IMR-90 (cell line): Measurements from ENCODE around the gene AFAP1L1. TPM values are rescaled to one million over a fixed set of nuclear protein-coding genes. Genes with fewer than 3 reads are reported as not detected.

ENCODE experiments used
- ATAC-seq: fragments of 200-7000 bp; cut with Tn5 transposase; 2 replicates; pipeline ENCODE4 v1.9.1; 2020; ENCODE audit warnings: low read depth, mild to moderate bottlenecking, moderate library complexity
- BruUV-seq: library from RNA; stranded (reverse); fragments of 400-500 nt; replicated peaks from 2 replicates; lab custom pipeline; 2021; lab: Mats Ljungman, UMichigan
- CTCF ChIA-PET: fragments of 300-600 bp; formaldehyde crosslinking; extraction: SDS; loops from one replicate; lab custom pipeline; 2021; ENCODE audit warnings: antibody characterized with exemption; lab: Yijun Ruan, JAX
- POLR2A ChIA-PET: fragments of 300-600 bp; sonication (Branson Sonifier 250); formaldehyde crosslinking; loops from one replicate; lab custom pipeline; 2022; ENCODE audit warnings: antibody characterized with exemption; ENCODE audit not compliant: unreplicated experiment; lab: Charles Lee
- DNase-seq: peaks from one replicate; pipeline ENCODE4 v3.0.0; 2013
- H2AFZ ChIP-seq: replicated peaks from 2 replicates; pipeline ENCODE3; 2013; ENCODE audit warnings: low read length, mild to moderate bottlenecking; ENCODE audit not compliant: poor library complexity
- H2AK5ac ChIP-seq: 2 replicates; pipeline ENCODE4 v1.6.1; 2013; ENCODE audit warnings: low read depth, low read length, inconsistent platforms
- H2AK9ac ChIP-seq: replicated peaks from 2 replicates; pipeline ENCODE3; 2013; ENCODE audit warnings: mild to moderate bottlenecking, low read depth, low read length, moderate library complexity; ENCODE audit not compliant: poor library complexity
- H2BK120ac ChIP-seq: 2 replicates; pipeline ENCODE4 v1.6.1; 2013; ENCODE audit warnings: low read depth, low read length, inconsistent platforms
- H2BK15ac ChIP-seq: 3 replicates; pipeline ENCODE4 v1.6.1; 2013; ENCODE audit warnings: low read depth, low read length, inconsistent platforms
- H2BK20ac ChIP-seq: 2 replicates; pipeline ENCODE4 v1.6.1; 2013; ENCODE audit warnings: low read depth, mild to moderate bottlenecking, inconsistent platforms, low read length, moderate library complexity
- H2BK5ac ChIP-seq: 2 replicates; pipeline ENCODE4 v1.6.1; 2013; ENCODE audit warnings: mild to moderate bottlenecking, low read depth, low read length, inconsistent platforms; ENCODE audit not compliant: poor library complexity, severe bottlenecking
- H3K14ac ChIP-seq: replicated peaks from 2 replicates; pipeline ENCODE4 v1.6.1; 2013; ENCODE audit warnings: low read depth, low read length, inconsistent platforms
- H3K18ac ChIP-seq: 2 replicates; pipeline ENCODE4 v1.6.1; 2013; ENCODE audit warnings: low read depth, low read length, control low read depth
- H3K23ac ChIP-seq: 2 replicates; pipeline ENCODE4 v1.6.1; 2013; ENCODE audit warnings: low read depth, low read length, inconsistent platforms
- H3K27ac ChIP-seq: 2 replicates; pipeline ENCODE4 v1.5.1; 2013; ENCODE audit warnings: mild to moderate bottlenecking, control low read depth, low read length; ENCODE audit not compliant: insufficient read depth
- H3K27me3 ChIP-seq: 2 replicates; pipeline ENCODE4 v1.6.1; 2013; ENCODE audit warnings: low read length; ENCODE audit not compliant: control insufficient read depth, insufficient read depth
- H3K36me3 ChIP-seq: 2 replicates; pipeline ENCODE4 v1.6.1; 2013; ENCODE audit warnings: low read length, mixed read lengths; ENCODE audit not compliant: control insufficient read depth, insufficient read depth
- H3K4ac ChIP-seq: 2 replicates; pipeline ENCODE4 v1.6.1; 2013; ENCODE audit warnings: low read depth, low read length, inconsistent platforms
- H3K4me1 ChIP-seq: 2 replicates; pipeline ENCODE4 v1.6.1; 2013; ENCODE audit warnings: low read length, mixed read lengths; ENCODE audit not compliant: control insufficient read depth, insufficient read depth
- H3K4me2 ChIP-seq: 2 replicates; pipeline ENCODE4 v1.6.1; 2013; ENCODE audit warnings: low read depth, mild to moderate bottlenecking, control low read depth, low read length, moderate library complexity
- H3K4me3 ChIP-seq: 2 replicates; pipeline ENCODE4 v1.5.1; 2013; ENCODE audit warnings: low read depth, mild to moderate bottlenecking, control low read depth, low read length, moderate library complexity; ENCODE audit not compliant: insufficient read depth
- H3K56ac ChIP-seq: 2 replicates; pipeline ENCODE4 v1.6.1; 2013; ENCODE audit warnings: low read length, inconsistent platforms; ENCODE audit not compliant: insufficient read depth; ENCODE audit errors: extremely low read depth
- H3K79me1 ChIP-seq, 2 experiments: 2 replicates each; pipeline ENCODE4 v1.6.1; 2013; ENCODE audit warnings: low read length in 2 of 2, inconsistent platforms in 1 of 2, low read depth in 1 of 2
- H3K9ac ChIP-seq: 2 replicates; pipeline ENCODE4 v1.6.1; 2013; ENCODE audit warnings: low read depth, low read length, control low read depth
- H3K9me1 ChIP-seq: 2 replicates; pipeline ENCODE4 v1.6.1; 2013; ENCODE audit warnings: low read length, inconsistent platforms; ENCODE audit not compliant: insufficient read depth
- H3K9me3 ChIP-seq: 2 replicates; pipeline ENCODE4 v1.6.1; 2013; ENCODE audit warnings: low read length; ENCODE audit not compliant: control insufficient read depth, insufficient read depth
- H4K20me1 ChIP-seq: 2 replicates; pipeline ENCODE4 v1.6.1; 2013; ENCODE audit warnings: low read length, inconsistent platforms; ENCODE audit not compliant: insufficient read depth
- H4K5ac ChIP-seq: 2 replicates; pipeline ENCODE4 v1.6.1; 2013; ENCODE audit warnings: mild to moderate bottlenecking, low read depth, low read length, control low read depth
- H4K8ac ChIP-seq, 2 experiments: 2 replicates each; pipeline ENCODE4 v1.6.1; 2013; ENCODE audit warnings: low read depth in 2 of 2, low read length in 2 of 2, control low read depth in 1 of 2, inconsistent platforms in 1 of 2
- H4K91ac ChIP-seq: 2 replicates; pipeline ENCODE4 v1.6.1; 2013; ENCODE audit warnings: low read depth, low read length, inconsistent platforms; ENCODE audit not compliant: insufficient read depth
- BHLHE40 ChIP-seq: fragments of 150-350 bp; IDR thresholded peaks from 2 replicates; pipeline ENCODE4 v1.6.1; 2016; ENCODE audit warnings: mild to moderate bottlenecking, low read depth, low read length
- CEBPB ChIP-seq: IDR thresholded peaks from 2 replicates; pipeline ENCODE4 v1.6.1; 2012; ENCODE audit warnings: low read depth, low read length, improper control_type of control experiment
- CHD1 ChIP-seq: IDR thresholded peaks from 2 replicates; pipeline ENCODE4 v1.6.1; 2012; ENCODE audit warnings: low read depth, low read length, improper control_type of control experiment
- CTCF ChIP-seq: conservative IDR thresholded peaks from 2 replicates; pipeline ENCODE4 v1.5.1; 2012; ENCODE audit warnings: mild to moderate bottlenecking, low read depth, low read length, improper control_type of control experiment
- ELK1 ChIP-seq: fragments of 150-350 bp; IDR thresholded peaks from 2 replicates; pipeline ENCODE4 v1.6.1; 2016; ENCODE audit warnings: low read depth, mild to moderate bottlenecking, low read length, moderate library complexity, borderline replicate concordance
- FOS ChIP-seq: fragments of 150-350 bp; IDR thresholded peaks from 2 replicates; pipeline ENCODE4 v1.6.1; 2016; ENCODE audit warnings: low read depth, low read length
- MAFK ChIP-seq: IDR thresholded peaks from 2 replicates; pipeline ENCODE4 v1.6.1; 2012; ENCODE audit warnings: low read depth, low read length, improper control_type of control experiment
- MAZ ChIP-seq: IDR thresholded peaks from 2 replicates; pipeline ENCODE4 v1.6.1; 2012; ENCODE audit warnings: low read depth, mild to moderate bottlenecking, low read length, improper control_type of control experiment, moderate library complexity, borderline replicate concordance
- MXI1 ChIP-seq: IDR thresholded peaks from 2 replicates; pipeline ENCODE4 v1.6.1; 2012; ENCODE audit warnings: low read depth, mild to moderate bottlenecking, low read length, moderate library complexity, borderline replicate concordance
- NFE2L2 ChIP-seq: fragments of 150-350 bp; IDR thresholded peaks from 2 replicates; pipeline ENCODE4 v1.6.1; 2016; ENCODE audit warnings: low read depth, mild to moderate bottlenecking, low read length
- POLR2A ChIP-seq: IDR thresholded peaks from 2 replicates; pipeline ENCODE4 v1.6.1; 2012; ENCODE audit warnings: mild to moderate bottlenecking, low read depth, low read length
- RAD21 ChIP-seq: IDR thresholded peaks from 2 replicates; pipeline ENCODE4 v1.6.1; 2012; ENCODE audit warnings: low read length, improper control_type of control experiment
- RCOR1 ChIP-seq: IDR thresholded peaks from 2 replicates; pipeline ENCODE4 v1.6.1; 2012; ENCODE audit warnings: mild to moderate bottlenecking, low read length, improper control_type of control experiment; ENCODE audit not compliant: insufficient replicate concordance
- RFX5 ChIP-seq: IDR thresholded peaks from 2 replicates; pipeline ENCODE4 v1.8.0; 2012; ENCODE audit warnings: low read depth, mild to moderate bottlenecking, low read length, moderate library complexity
- SMC3 ChIP-seq: fragments of 150-350 bp; IDR thresholded peaks from 2 replicates; pipeline ENCODE4 v1.6.1; 2016; ENCODE audit warnings: low read depth, mild to moderate bottlenecking, antibody characterized with exemption, low read length, moderate library complexity
- USF2 ChIP-seq: fragments of 150-350 bp; IDR thresholded peaks from 2 replicates; pipeline ENCODE4 v1.6.1; 2017; ENCODE audit warnings: mild to moderate bottlenecking, antibody characterized with exemption, low read length, low read depth
- WGBS, 2 experiments: methylation state at CpG; one replicate each; pipeline versions ENCODE4 v1.1.5 to v1.1.7; 2013; ENCODE audit warnings: missing lambda C conversion rate in 2 of 2; ENCODE audit not compliant: insufficient read length in 1 of 2; ENCODE audit errors: extremely low coverage in 2 of 2; 5-methylcytosine and 5-hydroxymethylcytosine counted together
- dilution Hi-C: fragments of 300-500 bp; cut with HindIII; formaldehyde crosslinking; loops from one replicate; pipeline ENCODE4 v1.14.3; 2018; ENCODE audit warnings: low sequenced_read_pairs; ENCODE audit not compliant: unreplicated experiment
- in situ Hi-C: fragments of 300-500 bp; cut with MboI; formaldehyde crosslinking; loops from 3 replicates; pipeline ENCODE4 v1.14.3; 2019; ENCODE audit warnings: low sequenced_read_pairs, inconsistent platforms, mixed read lengths
- intact Hi-C: fragments of 100-400 bp; cut with micrococcal nuclease; formaldehyde crosslinking; loops from 2 replicates; pipeline ENCODE4 v1.10.0; 2022
- polyA plus RNA-seq, 3 experiments: library from polyadenylated mRNA; depleted of rRNA; stranded (reverse); fragments of >200 nt; gene quantifications; 2 replicates each; pipeline ENCODE4 v1.2.3, GENCODE V29; 2012; ENCODE audit warnings: low replicate concordance in 1 of 3
- total RNA-seq: library from RNA; depleted of rRNA; stranded (reverse); fragments of >200 nt; gene quantifications from 2 replicates; pipeline ENCODE4 v1.2.3, GENCODE V29; 2012

Gene AFAP1L1
- total and polyA plus RNA-seq, 2 of the 4 experiments (the other 2 are of a cell fraction) = 3.3 to 5.7 TPM

GRCh38 chr5:149379177-149379761 is 107.6 kb downstream of the AFAP1L1 start, which contains the start of gene IL17B:
Gene IL17B (minus strand): TSS chr5:149379292. CDS start chr5:149379225, 67 bp downstream.
- no peak for TF ChIP-seq POLR2A
- TF ChIP-seq CHD1 = no peak
- TF ChIP-seq USF2 = no peak
- no peak for TF ChIP-seq MAFK
- no peak for TF ChIP-seq RCOR1
- no peak for TF ChIP-seq NFE2L2
- no peak for TF ChIP-seq CEBPB
- TF ChIP-seq SMC3 = no peak
- no peak for TF ChIP-seq RFX5
- no peak for TF ChIP-seq ELK1
- no peak for TF ChIP-seq CTCF
- TF ChIP-seq RAD21 = no peak
- no peak for TF ChIP-seq MAZ
- no peak for TF ChIP-seq MXI1
- no peak for TF ChIP-seq BHLHE40
- no peak for TF ChIP-seq FOS
- Histone ChIP-seq H3K56ac (no peak within 1 kb of the TSS), H4K5ac (no peak within 1 kb of the TSS), H3K4ac (peak within 1 kb of the TSS; percentile 9; the same call in 1 of the 2 replicates), H2AFZ (peak within 1 kb of the TSS; percentile 47), H4K91ac (0 out of 2 replicates have a peak within 1 kb of the TSS, but pooled peaks have one; percentile 15), H3K9ac (no peak within 1 kb of the TSS), H3K9me1 (no peaks in the 10 kb centered on the region), H3K4me1 (peaks cover 11% of the 10 kb centered on the region), H3K4me3 (no peak within 1 kb of the TSS), H4K20me1 (no peaks in the 10 kb centered on the region), H3K27me3 (no peaks in the 10 kb centered on the region), H3K36me3 (no peaks in the 10 kb centered on the region), H3K18ac (no peak within 1 kb of the TSS), H2BK120ac (no peak within 1 kb of the TSS; the same call in 1 of the 2 replicates), H3K14ac (peak within 1 kb of the TSS; percentile 63; the same call in 1 of the 2 replicates), H2BK20ac (no peak within 1 kb of the TSS; the same call in 1 of the 2 replicates), H2AK5ac (peak within 1 kb of the TSS; percentile 14), H3K23ac (no peak within 1 kb of the TSS), H2AK9ac (no peak within 1 kb of the TSS), H2BK5ac (no peak within 1 kb of the TSS), H3K9me3 (no peaks in the 10 kb centered on the region), H2BK15ac (peak within 1 kb of the TSS; percentile 67; the same call in 2 of the 3 replicates), H4K8ac (no peak within 1 kb of the TSS), H3K79me1 (peaks cover 0 to 5% of the 10 kb centered on the region in 2 experiments; a peak in 1 of 4 replicates), H3K4me2 (no peak within 1 kb of the TSS), H3K27ac (no peak within 1 kb of the TSS)
- in situ Hi-C loops (no loop called here), intact Hi-C loops (no loop called here), dilution Hi-C loops (no loop called here)
- BruUV-seq = no TSS peak
- ATAC-seq (no peak), DNase-seq (no peak)
- WGBS, 2 experiments = 90% methylated on average over 3 of the region's 22 CpGs; no CpG with 5 or more reads in 1 of the 2 experiments
- POLR2A ChIA-PET = no interaction called here
- CTCF ChIA-PET = no interaction called here
